NOMO-1 (cell line): ENCODE data around the gene DDX31.

Experiments used
- DNase-seq, 2 experiments: peaks; one replicate each; lab custom pipeline; 2025; ENCODE audit not compliant: unreplicated experiment in 2 of 2; lab: John Stamatoyannopoulos, UW

DDX31 gene

GRCh38 chr9:132600326-132600984, 69.3 kb downstream of the DDX31 start:
- no peak for DNase-seq

GRCh38 chr9:132597073-132597775, 72.6 kb downstream of the DDX31 start:
- no peak for DNase-seq

GRCh38 chr9:132596200-132596599, 73.6 kb downstream of the DDX31 start:
- peak; percentile 34 to 64 for DNase-seq

GRCh38 chr9:132595319-132595718, 74.5 kb downstream of the DDX31 start:
- no peak for DNase-seq

GRCh38 chr9:132594412-132594811, 75.4 kb downstream of the DDX31 start:
- no peak for DNase-seq

DNA sequence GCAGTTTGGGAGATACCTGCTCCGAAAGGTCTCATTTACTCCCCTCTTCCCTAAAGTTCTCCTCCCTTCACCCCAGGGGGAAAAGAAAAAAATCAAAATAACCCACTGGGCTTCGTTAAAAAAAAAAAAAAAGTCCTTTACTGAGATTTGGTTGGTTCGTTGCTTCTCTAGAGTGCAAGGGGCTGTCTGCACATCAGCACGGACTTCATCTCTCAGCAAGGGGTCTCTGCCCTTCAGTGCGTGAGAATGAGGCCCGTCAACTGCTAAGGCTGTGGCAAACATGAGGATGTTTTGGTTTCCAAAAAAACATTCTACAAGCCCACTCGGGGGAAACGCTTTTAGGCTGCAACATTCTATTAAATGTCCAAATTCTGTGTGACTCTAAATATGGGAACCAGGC, 77.3 kb downstream of the DDX31 start:
- DNase-seq: no peak

DNA sequence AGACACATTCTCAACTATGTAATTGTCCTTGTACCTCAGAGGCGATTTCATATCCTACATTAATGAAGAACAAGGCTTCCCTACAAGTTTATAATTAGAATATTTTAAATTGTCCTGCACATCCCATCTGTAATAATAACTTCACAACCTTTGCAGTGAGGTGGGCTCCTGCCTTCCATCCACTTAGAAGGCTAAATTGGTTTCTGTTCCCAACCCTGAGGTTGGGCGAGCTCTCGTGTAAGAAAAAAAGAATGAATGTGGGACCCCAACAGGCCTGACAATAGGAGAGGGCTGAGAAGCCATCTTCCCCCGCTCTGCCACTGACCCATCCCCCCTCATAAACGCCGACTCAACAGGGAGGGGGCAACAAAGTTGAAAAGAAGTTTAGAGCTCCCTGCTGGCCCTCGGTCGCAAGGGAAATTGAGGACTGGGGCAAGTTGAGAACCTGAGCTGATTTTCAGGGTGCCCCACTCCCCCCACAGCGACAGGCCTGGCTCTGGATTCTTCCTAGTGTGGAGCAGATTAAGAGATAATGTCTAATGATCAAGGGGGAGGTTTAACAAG, 78.0 kb downstream of the DDX31 start:
- DNase-seq: no peak

- no peak for DNase-seq
Observed at GRCh38 chr9:132591244-132591643, 78.5 kb downstream of the DDX31 start.

GRCh38 chr9:132590318-132591182, 79.2 kb downstream of the DDX31 start:
- DNase-seq: no peak

- DNase-seq: no peak
Observed at GRCh38 chr9:132590037-132590317, 79.8 kb downstream of the DDX31 start.

GRCh38 chr9:132589148-132590036, 80.4 kb downstream of the DDX31 start:
- no peak for DNase-seq

- DNase-seq: no peak
Observed at GRCh38 chr9:132588501-132589147, 81.2 kb downstream of the DDX31 start.

DNA sequence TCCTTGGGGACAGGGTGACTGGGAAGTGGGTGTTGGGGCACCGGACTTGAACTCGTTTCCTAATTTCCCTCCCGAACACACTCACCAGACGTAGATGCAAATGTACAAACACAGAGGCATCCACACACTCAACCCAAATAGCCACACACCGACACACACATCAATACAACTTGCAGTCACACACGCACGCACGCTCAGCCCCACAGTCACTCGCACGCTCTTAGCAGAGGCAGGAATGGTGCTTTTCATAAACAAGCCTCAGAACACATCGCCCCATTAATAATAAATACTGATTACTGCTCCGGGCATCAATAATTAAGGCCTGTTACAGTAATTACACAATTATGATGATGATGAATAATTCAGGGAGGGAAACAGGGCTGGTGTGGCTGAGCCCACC, 81.7 kb downstream of the DDX31 start:
- DNase-seq: no peak

DNA sequence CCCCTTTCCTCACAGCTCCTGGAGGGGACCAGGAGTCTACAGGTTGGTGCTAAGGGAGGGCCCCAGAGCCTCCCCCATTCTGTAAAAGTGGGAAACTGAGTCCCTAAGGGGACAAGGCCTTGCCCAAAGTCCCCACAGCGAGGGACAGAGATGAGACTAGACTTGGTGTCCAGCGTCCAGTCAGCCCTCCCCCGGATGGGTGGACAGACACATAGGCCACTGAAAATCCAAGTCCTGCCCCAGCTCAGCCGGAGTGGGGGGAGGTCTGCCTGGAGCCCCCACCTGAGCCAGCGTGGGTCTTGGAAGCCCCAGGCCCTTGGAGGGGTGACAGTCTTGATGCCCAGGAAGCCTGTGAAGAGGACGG, 82.2 kb downstream of the DDX31 start:
- DNase-seq: no peak

DNA sequence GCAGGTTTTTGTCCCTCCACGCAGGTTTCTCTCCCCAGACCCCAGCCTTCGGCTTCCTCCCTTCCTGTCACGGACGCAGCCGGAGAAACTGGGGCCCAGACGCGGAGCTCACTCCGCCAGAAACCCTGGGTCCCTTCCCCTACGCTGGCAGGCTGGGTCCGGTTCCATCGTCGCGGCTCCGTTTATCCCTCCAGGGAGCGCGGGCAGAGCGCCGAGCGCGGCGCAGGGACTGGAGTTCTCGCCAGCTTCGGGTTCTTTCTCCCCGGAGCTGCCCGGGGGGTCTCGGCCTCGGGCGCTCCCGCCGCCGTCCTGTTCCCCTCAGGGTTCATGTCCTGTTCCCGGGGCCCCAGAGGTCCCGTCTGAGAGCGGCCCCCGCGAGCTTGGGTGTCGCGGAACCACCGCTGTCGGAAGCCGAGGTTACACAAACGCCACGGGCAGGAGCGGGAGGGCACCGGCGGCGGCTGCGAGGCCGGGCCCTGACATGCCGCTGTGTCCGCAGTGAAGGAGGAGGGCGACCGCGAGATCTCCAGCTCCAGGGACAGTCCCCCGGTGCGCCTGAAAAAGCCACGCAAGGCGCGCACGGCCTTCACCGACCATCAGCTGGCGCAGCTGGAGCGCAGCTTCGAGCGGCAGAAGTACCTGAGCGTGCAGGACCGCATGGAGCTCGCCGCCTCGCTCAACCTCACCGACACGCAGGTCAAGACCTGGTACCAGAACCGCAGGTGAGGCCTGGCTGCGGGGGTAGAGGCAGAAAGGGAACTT, 82.8 kb downstream of the DDX31 start:
- DNase-seq: no peak

GRCh38 chr9:132585954-132586829, 83.6 kb downstream of the DDX31 start:
- DNase-seq: no peak

DNA sequence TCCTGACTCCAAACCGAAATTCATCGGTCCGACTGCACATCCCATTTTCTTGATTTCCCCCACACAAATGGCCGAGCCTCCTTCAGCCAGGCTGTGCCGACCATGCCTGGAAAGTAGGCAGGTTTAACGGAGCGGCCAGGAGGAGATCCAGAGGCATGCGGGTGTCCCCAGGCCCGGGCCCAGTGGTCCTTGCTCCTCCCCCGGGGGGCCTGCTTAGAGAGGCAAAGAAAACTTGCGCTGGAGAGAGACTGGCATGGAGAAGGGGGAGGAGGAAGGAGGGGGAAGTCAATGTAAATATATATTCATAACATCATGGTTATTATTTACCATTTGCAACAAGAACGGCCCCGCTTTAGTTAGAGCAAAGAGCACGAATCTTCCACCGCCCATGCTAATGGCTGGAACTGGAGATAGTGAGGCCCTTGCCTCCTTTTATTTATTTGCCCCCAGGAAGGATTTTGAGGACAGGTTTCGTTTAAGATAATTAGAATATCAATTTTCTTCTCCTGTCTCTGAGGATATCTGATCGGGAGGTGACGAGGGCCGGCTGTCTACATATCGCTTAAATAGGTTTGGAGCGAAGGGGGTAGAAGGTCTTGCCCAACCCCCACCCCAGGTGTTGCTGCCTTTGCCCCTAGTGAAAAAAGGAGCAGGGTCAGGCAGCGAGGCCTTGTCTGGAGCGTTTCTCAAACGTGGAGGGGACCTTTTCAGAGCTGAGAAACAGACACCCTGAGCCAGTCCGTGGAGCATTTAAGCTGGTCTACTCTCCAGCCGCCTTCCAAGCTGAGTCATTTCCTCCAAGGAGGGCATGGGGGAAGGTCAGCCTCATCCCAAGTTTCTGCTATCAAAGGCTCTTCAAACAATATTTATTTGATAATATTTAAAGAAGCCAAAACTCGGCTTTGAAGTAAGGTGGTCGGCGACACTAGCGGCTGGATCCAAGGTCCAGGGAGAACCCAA, 84.9 kb downstream of the DDX31 start:
- DNase-seq: no peak
